Measurements from ENCODE around the gene TIAM1. TPM values are rescaled to one million over a fixed set of nuclear protein-coding genes. Genes with fewer than 3 reads are reported as not detected.

TIAM1 gene
- total RNA-seq, 1 donor from 2014 or later, result 23.3 TPM

DNA sequence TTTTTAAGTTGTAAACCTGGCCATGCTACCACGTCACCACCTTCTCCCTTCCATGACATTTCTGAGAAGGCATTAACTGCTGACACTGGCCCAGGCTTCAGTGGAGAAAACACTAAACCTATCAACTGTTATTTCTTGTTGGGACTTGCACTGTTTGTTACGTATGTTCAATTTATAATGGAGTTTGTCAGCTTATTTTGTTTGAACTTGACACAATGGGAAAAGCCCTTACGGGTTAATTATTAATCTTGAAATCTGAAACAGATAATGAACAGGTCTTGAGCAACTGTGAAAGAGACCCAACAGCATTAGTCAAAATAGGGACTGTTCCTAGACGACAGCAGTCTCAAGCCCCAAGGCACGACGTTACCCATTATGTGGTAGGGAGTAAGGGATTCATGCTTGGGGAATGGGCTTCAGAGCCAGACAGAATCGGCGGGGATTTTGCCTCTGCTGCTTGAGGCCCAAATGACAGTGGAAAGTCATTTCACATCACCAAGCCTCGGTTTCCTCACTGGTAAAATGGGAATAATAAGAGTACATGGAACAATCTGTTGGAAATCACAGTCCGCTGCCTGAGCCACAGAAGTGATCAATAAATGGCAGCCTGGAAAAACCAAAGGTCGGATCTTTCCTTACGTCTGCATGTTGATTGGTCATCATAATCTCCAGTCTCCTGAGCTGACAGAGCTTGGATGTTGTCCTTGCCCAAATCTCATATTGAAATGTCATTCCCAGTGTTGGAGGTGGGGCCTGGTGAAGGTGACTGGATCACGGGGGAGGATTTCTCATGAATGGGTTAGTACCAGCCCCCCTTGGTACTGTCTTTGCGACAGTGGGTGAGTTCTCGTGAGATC is 44.5 kb downstream of the TIAM1 start:
- no peaks in the 10 kb centered on the region for H3K27me3 Mint-ChIP-seq (ENCODE audit: unreplicated experiment)
- H3K27ac Mint-ChIP-seq (ENCODE audit: unreplicated experiment), result no peak overlapping the region
- TF ChIP-seq, protein P1, sequence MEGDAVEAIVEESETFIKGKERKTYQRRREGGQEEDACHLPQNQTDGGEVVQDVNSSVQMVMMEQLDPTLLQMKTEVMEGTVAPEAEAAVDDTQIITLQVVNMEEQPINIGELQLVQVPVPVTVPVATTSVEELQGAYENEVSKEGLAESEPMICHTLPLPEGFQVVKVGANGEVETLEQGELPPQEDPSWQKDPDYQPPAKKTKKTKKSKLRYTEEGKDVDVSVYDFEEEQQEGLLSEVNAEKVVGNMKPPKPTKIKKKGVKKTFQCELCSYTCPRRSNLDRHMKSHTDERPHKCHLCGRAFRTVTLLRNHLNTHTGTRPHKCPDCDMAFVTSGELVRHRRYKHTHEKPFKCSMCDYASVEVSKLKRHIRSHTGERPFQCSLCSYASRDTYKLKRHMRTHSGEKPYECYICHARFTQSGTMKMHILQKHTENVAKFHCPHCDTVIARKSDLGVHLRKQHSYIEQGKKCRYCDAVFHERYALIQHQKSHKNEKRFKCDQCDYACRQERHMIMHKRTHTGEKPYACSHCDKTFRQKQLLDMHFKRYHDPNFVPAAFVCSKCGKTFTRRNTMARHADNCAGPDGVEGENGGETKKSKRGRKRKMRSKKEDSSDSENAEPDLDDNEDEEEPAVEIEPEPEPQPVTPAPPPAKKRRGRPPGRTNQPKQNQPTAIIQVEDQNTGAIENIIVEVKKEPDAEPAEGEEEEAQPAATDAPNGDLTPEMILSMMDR (IDR thresholded peaks at IDR 0.05; ENCODE audit: partially characterized antibody, unreplicated experiment), result no peak
- no peaks in the 10 kb centered on the region for H3K9me3 Mint-ChIP-seq (ENCODE audit: unreplicated experiment)
- H3K4me1 Mint-ChIP-seq (ENCODE audit: low read depth, unreplicated experiment), result no peaks in the 10 kb centered on the region
- H3K36me3 Mint-ChIP-seq (ENCODE audit: unreplicated experiment), result no peaks in the 10 kb centered on the region
- no peak overlapping the region for H3K4me3 Mint-ChIP-seq (ENCODE audit: unreplicated experiment)
- DNase-seq, result no peak

DNA sequence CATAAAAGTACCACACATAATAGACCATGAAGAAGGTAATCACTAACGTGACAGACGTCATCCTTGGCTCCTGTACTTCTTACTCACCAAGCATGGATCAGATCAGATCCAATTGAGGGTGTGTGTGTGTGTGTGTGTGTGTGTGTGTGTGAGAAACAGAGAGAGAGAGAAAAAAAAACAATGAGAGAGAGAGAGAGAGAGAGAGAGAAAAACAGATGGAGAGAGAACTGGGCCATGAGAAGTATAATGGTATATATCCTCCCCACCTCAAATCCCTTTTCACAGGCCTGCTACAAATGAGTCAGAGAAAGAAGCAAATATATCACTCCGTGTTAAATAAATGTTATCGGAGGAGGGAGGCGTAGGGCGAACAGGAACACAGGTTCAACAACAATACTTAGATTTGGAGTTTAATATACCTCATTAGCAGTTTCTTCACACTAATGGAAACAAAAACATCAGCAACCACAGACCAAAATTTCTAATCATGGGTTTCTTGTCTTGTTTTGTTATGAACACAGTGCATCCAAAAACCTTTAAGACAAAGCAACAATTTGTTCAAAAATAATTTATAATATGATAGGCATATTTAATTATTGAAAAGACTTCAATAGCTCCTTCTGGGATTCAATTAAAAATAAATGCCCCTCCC is 45.3 kb downstream of the TIAM1 start:
- TF ChIP-seq, protein P1 (IDR thresholded peaks at IDR 0.05; ENCODE audit: partially characterized antibody, unreplicated experiment), result no peak
- H3K4me1 Mint-ChIP-seq (ENCODE audit: low read depth, unreplicated experiment), result no peaks in the 10 kb centered on the region
- no peaks in the 10 kb centered on the region for H3K36me3 Mint-ChIP-seq (ENCODE audit: unreplicated experiment)
- no peak overlapping the region for H3K27ac Mint-ChIP-seq (ENCODE audit: unreplicated experiment)
- no peak overlapping the region for H3K4me3 Mint-ChIP-seq (ENCODE audit: unreplicated experiment)
- H3K9me3 Mint-ChIP-seq (ENCODE audit: unreplicated experiment), result no peaks in the 10 kb centered on the region
- DNase-seq, result no peak
- H3K27me3 Mint-ChIP-seq (ENCODE audit: unreplicated experiment), result no peaks in the 10 kb centered on the region

DNA sequence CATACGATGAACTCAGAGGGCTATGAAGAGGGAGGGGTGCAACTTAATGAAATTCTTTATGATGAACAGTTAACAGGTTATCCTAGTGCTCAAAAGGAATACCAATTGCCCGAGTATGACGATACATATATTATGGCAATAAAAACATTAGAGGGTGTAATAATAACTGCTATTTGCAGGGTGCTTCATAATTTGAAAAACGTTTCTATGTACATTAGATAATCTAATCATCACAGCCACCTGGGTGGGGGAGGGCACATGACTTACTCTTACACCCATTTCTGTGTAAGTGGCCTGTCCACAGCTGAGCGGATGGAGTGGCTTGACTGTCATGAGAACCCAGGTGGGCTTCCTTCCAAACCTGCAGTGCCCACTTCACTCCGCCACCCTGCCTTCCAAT is 46.3 kb downstream of the TIAM1 start:
- Mint-ChIP-seq H3K9me3 (ENCODE audit: unreplicated experiment) (no peaks in the 10 kb centered on the region), H3K4me3 (ENCODE audit: unreplicated experiment) (no peak overlapping the region), H3K27me3 (ENCODE audit: unreplicated experiment) (no peaks in the 10 kb centered on the region), H3K36me3 (ENCODE audit: unreplicated experiment) (no peaks in the 10 kb centered on the region), H3K27ac (ENCODE audit: unreplicated experiment) (no peak overlapping the region), H3K4me1 (ENCODE audit: low read depth, unreplicated experiment) (no peaks in the 10 kb centered on the region)
- no peak for DNase-seq
- TF ChIP-seq, protein P1 (IDR thresholded peaks at IDR 0.05; ENCODE audit: partially characterized antibody, unreplicated experiment), result no peak

DNA sequence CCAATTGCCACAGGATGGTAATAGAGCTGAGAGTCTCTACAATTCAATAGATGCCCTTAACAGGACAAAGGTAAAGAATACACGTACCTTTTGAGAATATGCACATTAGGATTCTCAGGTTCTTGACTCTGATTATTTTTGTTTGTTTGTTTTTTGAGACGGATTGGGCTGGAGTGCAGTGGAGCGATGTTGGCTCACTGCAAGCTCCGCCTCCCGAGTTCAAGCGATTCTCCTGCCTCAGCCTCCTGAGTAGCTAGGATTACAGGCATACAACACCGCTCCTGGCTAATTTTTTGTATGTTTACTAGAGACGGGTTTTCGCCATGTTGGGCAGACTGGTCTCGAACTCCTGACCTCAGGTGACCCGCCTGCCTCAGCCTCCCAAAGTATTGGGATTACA is 48.4 kb downstream of the TIAM1 start:
- TF ChIP-seq, protein P1 (IDR thresholded peaks at IDR 0.05; ENCODE audit: partially characterized antibody, unreplicated experiment), result no peak
- Mint-ChIP-seq H3K9me3 (ENCODE audit: unreplicated experiment) (peaks cover 3% of the 10 kb centered on the region), H3K4me1 (ENCODE audit: low read depth, unreplicated experiment) (no peaks in the 10 kb centered on the region), H3K36me3 (ENCODE audit: unreplicated experiment) (no peaks in the 10 kb centered on the region), H3K27ac (ENCODE audit: unreplicated experiment) (no peak overlapping the region), H3K4me3 (ENCODE audit: unreplicated experiment) (no peak overlapping the region), H3K27me3 (ENCODE audit: unreplicated experiment) (peaks cover 2% of the 10 kb centered on the region)
- DNase-seq, result no peak

DNA sequence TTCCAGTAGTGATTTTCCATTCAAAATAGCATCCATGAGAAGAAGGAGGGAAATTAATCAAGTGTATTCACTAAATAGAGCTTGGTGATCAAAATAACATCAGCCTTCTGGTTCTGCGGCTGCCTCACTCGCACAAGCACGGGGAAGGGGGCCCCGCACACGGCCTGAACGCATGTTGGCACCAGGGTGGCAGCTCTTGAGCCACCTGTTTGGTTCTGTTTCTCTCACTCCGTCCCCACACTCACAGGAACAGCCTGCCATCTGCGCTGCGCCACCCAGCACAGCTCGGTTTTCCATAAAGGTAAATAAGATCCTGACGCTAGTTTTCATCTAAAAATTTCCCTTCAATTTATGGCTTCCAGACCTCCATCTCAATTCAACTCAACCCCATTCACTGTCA is 49.4 kb downstream of the TIAM1 start:
- no peak for DNase-seq
- no peak overlapping the region for H3K27ac Mint-ChIP-seq (ENCODE audit: unreplicated experiment)
- no peak overlapping the region for H3K4me3 Mint-ChIP-seq (ENCODE audit: unreplicated experiment)
- H3K27me3 Mint-ChIP-seq (ENCODE audit: unreplicated experiment), result peaks cover 2% of the 10 kb centered on the region
- H3K9me3 Mint-ChIP-seq (ENCODE audit: unreplicated experiment), result peaks cover 3% of the 10 kb centered on the region
- no peaks in the 10 kb centered on the region for H3K4me1 Mint-ChIP-seq (ENCODE audit: low read depth, unreplicated experiment)
- H3K36me3 Mint-ChIP-seq (ENCODE audit: unreplicated experiment), result no peaks in the 10 kb centered on the region
- TF ChIP-seq, protein P1 (IDR thresholded peaks at IDR 0.05; ENCODE audit: partially characterized antibody, unreplicated experiment), result no peak
